Muscle layer of colon (tissue), 2 donors: ENCODE results near the gene PDZD8.

Source experiments
- H3K27ac ChIP-seq: one replicate; pipeline ENCODE4 v1.7.0; 2013; ENCODE audit warnings: low read depth, mild to moderate bottlenecking, low read length, moderate library complexity
- H3K27me3 ChIP-seq, 2 donors: one replicate each; pipeline ENCODE4 v1.7.0; 2013; ENCODE audit warnings: low read length in 2 of 2, mild to moderate bottlenecking in 2 of 2; ENCODE audit not compliant: insufficient read depth in 2 of 2, control insufficient read depth in 1 of 2
- H3K36me3 ChIP-seq: one replicate; pipeline ENCODE4 v1.7.0; 2013; ENCODE audit warnings: mild to moderate bottlenecking, low read length; ENCODE audit not compliant: insufficient read depth
- H3K4me1 ChIP-seq: one replicate; pipeline ENCODE4 v1.7.0; 2013; ENCODE audit warnings: mild to moderate bottlenecking, low read length; ENCODE audit not compliant: insufficient read depth
- H3K4me3 ChIP-seq, 2 donors: one replicate each; pipeline ENCODE4 v1.7.0; 2013; ENCODE audit warnings: low read length in 2 of 2, low read depth in 1 of 2, mild to moderate bottlenecking in 1 of 2, moderate library complexity in 1 of 2
- H3K9ac ChIP-seq: one replicate; pipeline ENCODE4 v1.7.0; 2013; ENCODE audit warnings: low read length
- H3K9me3 ChIP-seq: one replicate; pipeline ENCODE4 v1.7.0; 2013; ENCODE audit warnings: mild to moderate bottlenecking, low read length
- donor health status: abdominal sarcoma.
- donor health status: Adenocarcinoma of cecum.

Gene PDZD8

GRCh38 chr10:117386805-117387204, 11.6 kb upstream of the PDZD8 start:
- Histone ChIP-seq H3K36me3 (no peaks in the 10 kb centered on the region), H3K4me3 (no peak overlapping the region), H3K9me3 (no peaks in the 10 kb centered on the region), H3K4me1 (no peaks in the 10 kb centered on the region), H3K27me3 (peaks cover 0 to 3% of the 10 kb centered on the region in 2 donors), H3K9ac (no peak overlapping the region), H3K27ac (no peak overlapping the region)

GRCh38 chr10:117382861-117383260, 7.6 kb upstream of the PDZD8 start:
- Histone ChIP-seq H3K9me3 (no peaks in the 10 kb centered on the region), H3K27ac (no peak overlapping the region), H3K9ac (no peak overlapping the region), H3K27me3 (peaks cover 0 to 3% of the 10 kb centered on the region in 2 donors), H3K4me1 (no peaks in the 10 kb centered on the region), H3K4me3 (no peak overlapping the region), H3K36me3 (no peaks in the 10 kb centered on the region)

- Histone ChIP-seq H3K27ac (peak overlapping the region; percentile 83), H3K9me3 (no peaks in the 10 kb centered on the region), H3K9ac (peak overlapping the region; percentile 84), H3K4me3 (peak overlapping the region; percentile 67 to 82), H3K36me3 (no peaks in the 10 kb centered on the region), H3K27me3 (no peaks in the 10 kb centered on the region), H3K4me1 (peaks cover 28% of the 10 kb centered on the region)
Observed at GRCh38 chr10:117374506-117375359, 507 bp downstream of the PDZD8 start.

- Histone ChIP-seq H3K4me3 (peak overlapping the region; percentile 67 to 82), H3K4me1 (peaks cover 28% of the 10 kb centered on the region), H3K27ac (peak overlapping the region; percentile 83), H3K36me3 (no peaks in the 10 kb centered on the region), H3K27me3 (no peaks in the 10 kb centered on the region), H3K9ac (peak overlapping the region; percentile 84), H3K9me3 (no peaks in the 10 kb centered on the region)
Observed at GRCh38 chr10:117373823-117374505, 1.3 kb downstream of the PDZD8 start.

GRCh38 chr10:117370205-117370604, 5.0 kb downstream of the PDZD8 start:
- Histone ChIP-seq H3K27ac (no peak overlapping the region), H3K9me3 (no peaks in the 10 kb centered on the region), H3K4me1 (peaks cover 28% of the 10 kb centered on the region), H3K27me3 (no peaks in the 10 kb centered on the region), H3K4me3 (no peak overlapping the region), H3K9ac (no peak overlapping the region), H3K36me3 (no peaks in the 10 kb centered on the region)

GRCh38 chr10:117367718-117368117, 7.5 kb downstream of the PDZD8 start:
- Histone ChIP-seq H3K27ac (no peak overlapping the region), H3K9ac (no peak overlapping the region), H3K9me3 (no peaks in the 10 kb centered on the region), H3K4me1 (peaks cover 23% of the 10 kb centered on the region), H3K27me3 (no peaks in the 10 kb centered on the region), H3K36me3 (no peaks in the 10 kb centered on the region), H3K4me3 (no peak overlapping the region)

- Histone ChIP-seq H3K9ac (no peak overlapping the region), H3K27me3 (no peaks in the 10 kb centered on the region), H3K4me3 (no peak overlapping the region), H3K4me1 (peaks cover 21% of the 10 kb centered on the region), H3K27ac (no peak overlapping the region), H3K36me3 (no peaks in the 10 kb centered on the region), H3K9me3 (no peaks in the 10 kb centered on the region)
Observed at GRCh38 chr10:117366741-117367140, 8.5 kb downstream of the PDZD8 start.

GRCh38 chr10:117365612-117366011, 9.6 kb downstream of the PDZD8 start:
- Histone ChIP-seq H3K9ac (no peak overlapping the region), H3K4me3 (no peak overlapping the region), H3K27me3 (no peaks in the 10 kb centered on the region), H3K27ac (no peak overlapping the region), H3K36me3 (no peaks in the 10 kb centered on the region), H3K9me3 (no peaks in the 10 kb centered on the region), H3K4me1 (peaks cover 14% of the 10 kb centered on the region)

GRCh38 chr10:117364110-117364960, 10.9 kb downstream of the PDZD8 start:
- Histone ChIP-seq H3K27ac (no peak overlapping the region), H3K9me3 (no peaks in the 10 kb centered on the region), H3K4me1 (peaks cover 13% of the 10 kb centered on the region), H3K27me3 (no peaks in the 10 kb centered on the region), H3K36me3 (no peaks in the 10 kb centered on the region), H3K9ac (no peak overlapping the region), H3K4me3 (no peak overlapping the region)

- Histone ChIP-seq H3K27ac (no peak overlapping the region), H3K4me1 (peaks cover 13% of the 10 kb centered on the region)
Observed at GRCh38 chr10:117363028-117363427, 12.2 kb downstream of the PDZD8 start.

GRCh38 chr10:117362313-117362712, 12.9 kb downstream of the PDZD8 start:
- no peak overlapping the region for H3K4me3 ChIP-seq
- H3K27me3 ChIP-seq = no peaks in the 10 kb centered on the region
- H3K27ac ChIP-seq = no peak overlapping the region
- H3K4me1 ChIP-seq = peaks cover 13% of the 10 kb centered on the region
- no peak overlapping the region for H3K9ac ChIP-seq
- H3K9me3 ChIP-seq = no peaks in the 10 kb centered on the region
- no peaks in the 10 kb centered on the region for H3K36me3 ChIP-seq

More at GRCh38 chr10:117363028-117363427, 12.2 kb downstream of the PDZD8 start:
- Histone ChIP-seq H3K9me3 (no peaks in the 10 kb centered on the region), H3K4me3 (no peak overlapping the region), H3K36me3 (no peaks in the 10 kb centered on the region), H3K9ac (no peak overlapping the region), H3K27me3 (no peaks in the 10 kb centered on the region)
